GM23338 (cell line): ENCODE results near the gene H2AZ2.

ENCODE experiments used
- CTCF ChIP-seq, 2 experiments: fragments of 200-600 bp in 1 of 2; sonication (generic) in 1 of 2; conservative IDR thresholded peaks; 2 replicates each; pipeline versions ENCODE4 v1.5.1 to v1.6.1; 2016 to 2017; ENCODE audit warnings: antibody characterized with exemption in 2 of 2, low read depth in 2 of 2, mild to moderate bottlenecking in 2 of 2, moderate library complexity in 1 of 2
- EZH2 ChIP-seq: fragments of 200-600 bp; sonication (generic); IDR thresholded peaks from one replicate; pipeline ENCODE4 v1.8.0; 2017; ENCODE audit warnings: antibody characterized with exemption, mild to moderate bottlenecking, low read depth; ENCODE audit not compliant: unreplicated experiment
- EZH2phosphoT487 ChIP-seq: fragments of 200-600 bp; sonication (generic); IDR thresholded peaks from one replicate; pipeline ENCODE4 v1.8.1; 2018; ENCODE audit warnings: antibody characterized with exemption; ENCODE audit not compliant: unreplicated experiment
- POLR2AphosphoS5 ChIP-seq: IDR thresholded peaks from 2 replicates; pipeline ENCODE4 v1.6.1; 2016; ENCODE audit warnings: antibody characterized with exemption, low read depth
- REST ChIP-seq: IDR thresholded peaks from one replicate; pipeline ENCODE4 v1.6.1; 2018; ENCODE audit warnings: antibody characterized with exemption; ENCODE audit not compliant: unreplicated experiment

- TF ChIP-seq CTCF (conservative IDR thresholded peaks at IDR 0.05; ENCODE audit: low read depth in 2 of 2), result no peak
- TF ChIP-seq POLR2AphosphoS5, result no peak
- TF ChIP-seq EZH2phosphoT487, result no peak
- TF ChIP-seq REST, result no peak
- no peak for TF ChIP-seq EZH2
Measured at GRCh38 chr7:44799939-44800338, 47.9 kb downstream of the H2AZ2 start.
